ENCODE data around the gene DDI2.

DNA sequence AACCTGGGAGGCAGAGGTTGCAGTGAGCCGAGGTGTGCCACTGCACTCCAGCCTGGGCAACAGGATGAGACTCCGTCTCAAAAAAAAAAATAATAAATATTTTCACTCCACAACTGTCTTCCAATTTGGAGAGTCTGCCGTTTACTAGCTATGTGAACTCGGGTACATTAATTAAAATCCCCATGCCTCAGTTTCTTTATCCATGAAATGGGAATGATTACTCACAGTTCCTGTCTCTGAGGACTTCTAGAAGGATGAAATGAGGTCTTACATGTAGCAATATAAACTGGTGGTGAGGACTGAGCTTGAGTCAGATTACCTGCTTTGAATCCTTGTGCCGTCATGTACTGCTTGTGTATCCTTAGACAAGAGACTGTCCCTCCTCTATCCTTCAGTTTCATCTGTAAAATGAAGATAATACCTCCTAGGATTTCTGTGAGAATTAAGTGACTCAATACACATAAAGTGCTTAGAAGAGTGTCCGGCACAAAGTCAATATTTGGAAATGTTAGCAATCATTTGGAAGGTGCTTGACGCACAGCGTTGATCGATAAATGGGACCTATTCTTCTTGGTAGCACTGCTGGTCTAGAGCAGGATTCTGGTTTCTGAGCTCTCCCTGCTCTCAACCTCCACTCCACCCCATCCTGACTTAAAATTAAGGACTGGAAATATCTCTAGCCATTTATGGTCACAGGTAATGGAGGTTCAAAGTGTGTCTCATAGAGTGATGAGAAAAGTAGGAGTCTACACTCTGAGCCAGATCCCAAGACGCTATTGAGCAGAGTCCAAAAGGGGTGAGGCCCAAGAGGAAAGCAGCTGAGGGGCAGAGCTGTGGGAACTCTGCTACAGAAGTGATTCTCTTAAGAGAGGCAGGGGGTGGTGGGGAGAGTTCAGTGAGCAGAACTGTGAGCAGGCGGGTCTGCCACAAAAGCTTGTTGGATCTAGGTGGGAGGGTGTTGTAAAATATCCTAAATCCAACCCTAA is 11.6 kb upstream of the DDI2 start:
- TF ChIP-seq, protein P1, sequence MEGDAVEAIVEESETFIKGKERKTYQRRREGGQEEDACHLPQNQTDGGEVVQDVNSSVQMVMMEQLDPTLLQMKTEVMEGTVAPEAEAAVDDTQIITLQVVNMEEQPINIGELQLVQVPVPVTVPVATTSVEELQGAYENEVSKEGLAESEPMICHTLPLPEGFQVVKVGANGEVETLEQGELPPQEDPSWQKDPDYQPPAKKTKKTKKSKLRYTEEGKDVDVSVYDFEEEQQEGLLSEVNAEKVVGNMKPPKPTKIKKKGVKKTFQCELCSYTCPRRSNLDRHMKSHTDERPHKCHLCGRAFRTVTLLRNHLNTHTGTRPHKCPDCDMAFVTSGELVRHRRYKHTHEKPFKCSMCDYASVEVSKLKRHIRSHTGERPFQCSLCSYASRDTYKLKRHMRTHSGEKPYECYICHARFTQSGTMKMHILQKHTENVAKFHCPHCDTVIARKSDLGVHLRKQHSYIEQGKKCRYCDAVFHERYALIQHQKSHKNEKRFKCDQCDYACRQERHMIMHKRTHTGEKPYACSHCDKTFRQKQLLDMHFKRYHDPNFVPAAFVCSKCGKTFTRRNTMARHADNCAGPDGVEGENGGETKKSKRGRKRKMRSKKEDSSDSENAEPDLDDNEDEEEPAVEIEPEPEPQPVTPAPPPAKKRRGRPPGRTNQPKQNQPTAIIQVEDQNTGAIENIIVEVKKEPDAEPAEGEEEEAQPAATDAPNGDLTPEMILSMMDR (IDR thresholded peaks at IDR 0.05; ENCODE audit: insufficient read depth, low read depth, low read length): no peak
- TF ChIP-seq EZH2 (IDR thresholded peaks at IDR 0.05; ENCODE audit: insufficient read depth, low read length): no peak
